Measurements from ENCODE around the gene RETREG3.

DNA sequence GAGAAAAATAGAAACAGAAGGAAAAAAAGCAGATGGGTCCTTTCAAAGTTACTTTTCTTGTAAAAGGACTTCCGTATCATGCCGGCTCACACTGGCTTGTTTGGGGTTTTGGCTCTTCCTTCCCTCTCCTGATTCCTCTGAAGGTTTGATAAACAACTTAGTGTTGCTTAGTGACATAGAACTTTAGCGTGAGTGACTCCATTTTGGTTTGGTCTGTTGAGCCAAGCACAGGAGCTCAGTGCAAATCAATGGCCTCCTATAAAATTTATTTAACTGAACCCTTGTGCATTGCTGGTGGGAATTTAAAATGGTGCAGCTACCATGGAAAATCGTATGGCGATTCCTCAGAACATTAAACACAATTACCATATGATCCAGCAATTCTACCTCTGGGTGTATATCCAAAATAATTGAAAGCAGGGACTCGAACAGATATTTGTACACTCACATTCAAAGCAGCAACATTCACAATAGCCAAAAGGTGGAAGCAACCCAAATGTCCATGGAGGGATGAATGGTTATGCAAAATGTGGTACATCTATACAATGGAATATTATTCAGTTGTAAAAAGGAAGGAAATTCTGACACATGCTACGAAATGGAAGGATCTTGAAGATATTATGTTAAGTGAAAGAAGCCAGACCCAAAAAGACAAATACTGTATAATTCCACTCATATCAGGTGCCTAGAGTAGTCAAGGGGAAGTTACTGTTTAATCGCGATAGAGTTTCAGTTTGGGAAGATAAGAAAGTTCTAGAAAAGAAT lies 48.8 kb upstream of the RETREG3 start:
- TF ChIP-seq EZH2 (IDR thresholded peaks at IDR 0.05; ENCODE audit: borderline replicate concordance): no peak
- TF ChIP-seq CTCF (IDR thresholded peaks at IDR 0.05; ENCODE audit: poor library complexity): no peak

Data from hepatocyte (in vitro differentiated cells).